22Rv1 (cell line): Measurements from ENCODE around the gene PCDH9.

Experiments
- ZFX ChIP-seq: fragments of 450-650 bp; IDR thresholded peaks from 2 replicates; pipeline ENCODE4 v1.6.1; 2017; ENCODE audit warnings: antibody characterized with exemption, borderline replicate concordance
- TF ChIP-seq, protein P1 (sequence below): fragments of 450-650 bp; IDR thresholded peaks from 2 replicates; pipeline ENCODE4 v1.5.1; 2017; ENCODE audit warnings: mild to moderate bottlenecking

DNA sequence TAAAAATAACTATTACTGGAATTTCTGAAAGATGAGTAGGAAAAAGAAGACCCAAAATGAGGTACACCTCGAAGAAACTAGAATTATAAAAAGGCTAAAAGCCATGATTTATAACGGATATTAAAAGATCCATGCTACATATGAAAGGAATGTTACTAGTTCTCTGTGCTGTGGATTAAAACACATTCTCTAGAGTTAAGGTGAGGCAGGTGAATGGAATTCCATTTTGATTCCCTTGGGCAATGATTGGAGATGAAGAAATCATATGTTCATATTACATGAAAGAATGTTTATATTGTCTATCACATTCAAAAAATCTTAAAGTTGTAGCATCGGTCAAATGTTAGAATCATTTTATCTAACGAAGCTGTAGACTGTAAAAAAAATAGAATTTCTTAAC is 783.7 kb downstream of the PCDH9 start:
- TF ChIP-seq, protein P1, sequence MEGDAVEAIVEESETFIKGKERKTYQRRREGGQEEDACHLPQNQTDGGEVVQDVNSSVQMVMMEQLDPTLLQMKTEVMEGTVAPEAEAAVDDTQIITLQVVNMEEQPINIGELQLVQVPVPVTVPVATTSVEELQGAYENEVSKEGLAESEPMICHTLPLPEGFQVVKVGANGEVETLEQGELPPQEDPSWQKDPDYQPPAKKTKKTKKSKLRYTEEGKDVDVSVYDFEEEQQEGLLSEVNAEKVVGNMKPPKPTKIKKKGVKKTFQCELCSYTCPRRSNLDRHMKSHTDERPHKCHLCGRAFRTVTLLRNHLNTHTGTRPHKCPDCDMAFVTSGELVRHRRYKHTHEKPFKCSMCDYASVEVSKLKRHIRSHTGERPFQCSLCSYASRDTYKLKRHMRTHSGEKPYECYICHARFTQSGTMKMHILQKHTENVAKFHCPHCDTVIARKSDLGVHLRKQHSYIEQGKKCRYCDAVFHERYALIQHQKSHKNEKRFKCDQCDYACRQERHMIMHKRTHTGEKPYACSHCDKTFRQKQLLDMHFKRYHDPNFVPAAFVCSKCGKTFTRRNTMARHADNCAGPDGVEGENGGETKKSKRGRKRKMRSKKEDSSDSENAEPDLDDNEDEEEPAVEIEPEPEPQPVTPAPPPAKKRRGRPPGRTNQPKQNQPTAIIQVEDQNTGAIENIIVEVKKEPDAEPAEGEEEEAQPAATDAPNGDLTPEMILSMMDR, result no peak
- no peak for TF ChIP-seq ZFX
